ENCODE results near the gene DIDO1. TPM values are rescaled to one million over a fixed set of nuclear protein-coding genes. Genes with fewer than 3 reads are reported as not detected.

Gene DIDO1
- total RNA-seq, 1 experiment from 2014 or later, result 27.8 TPM

DNA sequence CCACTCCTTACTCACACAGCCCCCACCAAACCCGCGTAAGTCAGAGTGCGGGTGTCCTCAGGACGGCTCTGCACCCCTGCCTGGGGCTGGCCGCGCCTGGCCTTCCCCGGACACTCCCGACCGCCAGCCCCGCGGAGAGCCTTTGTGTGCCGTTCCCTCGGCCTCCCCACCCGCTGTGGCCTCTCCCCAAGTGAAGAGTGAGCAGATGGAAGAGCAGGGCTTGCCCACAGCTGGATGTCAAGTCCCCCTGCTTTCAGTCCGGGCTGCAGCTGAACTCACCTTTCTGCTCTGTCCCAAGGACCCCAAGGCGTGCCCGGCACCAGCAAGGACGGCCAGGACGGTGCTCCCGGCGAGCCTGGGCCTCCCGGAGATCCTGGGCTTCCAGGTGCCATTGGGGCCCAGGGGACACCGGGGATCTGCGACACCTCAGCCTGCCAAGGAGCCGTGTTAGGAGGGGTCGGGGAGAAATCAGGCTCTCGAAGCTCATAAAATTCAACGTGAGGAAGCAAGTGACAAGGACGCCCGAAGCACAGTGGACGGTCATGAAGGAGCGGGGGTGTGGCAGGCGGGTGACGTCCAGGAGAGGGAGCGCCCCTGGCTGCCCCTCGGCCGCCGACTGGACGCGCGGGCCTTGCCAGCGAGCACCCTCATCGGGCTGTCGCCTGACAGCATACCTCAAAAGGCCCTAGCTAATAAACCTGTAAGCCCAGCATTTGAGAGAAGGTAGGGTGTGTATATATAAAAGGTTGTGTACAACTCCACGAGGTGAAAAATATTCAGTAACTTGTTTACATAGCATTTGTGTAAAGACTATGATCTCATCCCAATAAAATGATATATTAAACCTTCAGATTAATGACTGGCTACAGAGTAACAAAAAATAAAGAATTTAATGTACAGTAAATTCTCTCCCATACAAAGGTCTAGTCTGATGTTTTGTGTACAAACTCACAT is 85.8 kb downstream of the DIDO1 start:
- no peak for DNase-seq (ENCODE audit: extremely low read depth, low read depth)

- DNase-seq (ENCODE audit: extremely low read depth, low read depth), result no peak
These were observed 86.5 kb downstream of the DIDO1 start for GRCh38 chr20:62839816-62840215.

DNA sequence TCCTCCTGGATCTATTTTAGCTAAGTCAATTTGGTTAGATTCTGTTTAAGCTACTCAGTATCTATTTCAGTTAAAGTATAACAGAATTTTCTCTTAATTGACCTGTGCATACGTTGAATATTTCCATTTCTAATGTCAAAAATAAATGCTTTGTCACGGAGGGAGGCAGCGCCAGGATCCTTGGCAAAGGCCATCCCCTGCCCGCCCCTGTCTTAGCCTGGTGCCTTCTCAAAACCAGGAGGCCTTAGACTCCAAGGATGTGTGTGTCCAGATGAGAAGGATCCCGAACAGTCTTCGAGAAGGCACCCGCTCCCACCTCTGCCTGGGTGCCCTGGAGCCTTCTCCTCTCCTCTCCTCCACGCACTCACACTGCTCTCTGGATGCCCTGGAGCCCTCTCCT is 87.0 kb downstream of the DIDO1 start:
- no peak for DNase-seq (ENCODE audit: extremely low read depth, low read depth)

- no peak for DNase-seq (ENCODE audit: extremely low read depth, low read depth)
These were observed 88.0 kb downstream of the DIDO1 start for GRCh38 chr20:62838128-62838891.

DNA sequence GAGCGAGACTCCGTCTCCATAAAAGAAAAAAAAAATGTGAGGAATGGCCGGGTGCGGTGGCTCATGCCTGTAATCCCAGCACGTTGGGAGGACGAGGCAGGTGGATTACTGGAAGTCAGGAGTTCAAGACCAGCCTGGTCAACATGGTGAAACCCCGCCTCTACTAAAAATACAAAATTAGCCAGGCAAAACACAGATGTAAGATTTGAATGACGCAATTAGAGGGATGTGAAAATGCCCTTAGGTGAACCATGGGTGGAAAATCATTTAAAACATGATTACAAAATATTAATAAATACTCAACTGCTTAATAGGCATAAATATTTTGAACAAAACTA is 88.5 kb downstream of the DIDO1 start:
- DNase-seq (ENCODE audit: extremely low read depth, low read depth), result no peak

DNA sequence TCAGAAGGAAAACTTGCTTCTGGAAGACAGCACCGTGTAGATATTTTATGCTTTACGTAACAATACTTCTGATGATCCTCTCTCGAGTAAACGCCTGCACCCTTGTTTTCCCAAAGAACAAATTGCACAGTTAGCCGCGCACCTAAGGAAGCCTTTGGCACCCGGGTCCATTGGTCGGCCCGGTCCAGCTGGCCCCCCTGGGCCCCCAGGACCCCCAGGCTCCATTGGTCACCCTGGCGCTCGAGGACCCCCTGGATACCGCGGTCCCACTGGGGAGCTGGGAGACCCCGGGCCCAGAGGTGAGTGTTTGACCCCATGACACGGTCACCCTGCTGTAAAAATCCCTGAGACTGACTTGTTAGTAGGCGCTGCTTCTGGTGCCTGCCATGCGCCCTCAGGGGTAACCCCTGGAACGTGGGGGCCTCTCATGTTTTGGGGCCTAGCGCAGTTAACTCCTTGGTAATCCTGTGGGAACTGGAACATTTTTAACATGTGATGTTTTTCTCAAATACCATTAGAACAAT is 89.3 kb downstream of the DIDO1 start:
- no peak for DNase-seq (ENCODE audit: extremely low read depth, low read depth)

GRCh38 chr20:62835931-62836861 is 90.1 kb downstream of the DIDO1 start:
- no peak for DNase-seq (ENCODE audit: extremely low read depth, low read depth)

- DNase-seq (ENCODE audit: extremely low read depth, low read depth), result no peak
These were observed 91.2 kb downstream of the DIDO1 start for GRCh38 chr20:62834967-62835730.

DNA sequence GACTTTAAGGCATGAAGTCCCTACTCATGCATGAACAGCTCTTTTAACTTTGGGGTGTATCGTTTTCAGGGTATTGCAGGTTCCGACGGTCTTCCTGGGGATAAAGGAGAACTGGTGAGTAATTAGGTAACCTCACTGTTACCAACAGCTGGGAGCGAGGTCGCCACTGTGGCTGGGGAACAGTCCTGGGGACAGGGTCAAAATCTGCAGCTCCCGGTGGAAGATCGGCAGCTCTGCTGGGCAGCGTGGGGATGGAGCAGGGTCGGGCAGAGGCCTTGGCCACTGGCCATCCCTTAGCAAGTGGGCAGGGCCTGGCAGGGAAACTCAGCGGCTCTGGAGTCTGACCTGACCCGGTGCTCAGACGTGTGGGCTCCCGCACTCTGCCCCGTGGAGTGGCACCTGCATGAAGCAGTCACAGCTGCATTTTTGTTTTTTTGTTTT is 93.3 kb downstream of the DIDO1 start:
- DNase-seq (ENCODE audit: extremely low read depth, low read depth), result no peak

- no peak for DNase-seq (ENCODE audit: extremely low read depth, low read depth)
These were observed 93.9 kb downstream of the DIDO1 start for GRCh38 chr20:62832212-62832922.

GRCh38 chr20:62831854-62832211 is 94.5 kb downstream of the DIDO1 start:
- DNase-seq (ENCODE audit: extremely low read depth, low read depth), result no peak

GRCh38 chr20:62831361-62831788 is 94.9 kb downstream of the DIDO1 start:
- no peak for DNase-seq (ENCODE audit: extremely low read depth, low read depth)

DNA sequence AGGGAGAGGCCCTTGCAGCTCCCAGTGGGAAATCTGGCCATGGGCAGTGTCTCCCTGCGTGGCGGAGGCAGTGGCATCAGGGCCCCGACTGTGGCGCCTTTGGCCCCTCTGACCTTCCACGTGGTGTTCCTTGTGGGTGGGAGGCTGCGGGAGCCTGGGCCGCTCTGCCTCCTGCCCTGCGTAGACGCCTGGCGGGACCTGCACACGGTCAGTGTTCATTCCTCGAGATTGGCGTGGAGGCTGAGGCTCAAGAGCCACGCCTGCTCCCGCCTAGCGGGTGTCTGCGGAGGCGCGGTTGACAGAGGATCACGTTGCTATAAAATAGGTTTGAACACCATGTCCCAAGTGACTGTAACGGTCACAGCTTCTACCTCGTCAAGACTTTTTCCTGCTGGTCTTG is 95.5 kb downstream of the DIDO1 start:
- no peak for DNase-seq (ENCODE audit: extremely low read depth, low read depth)

- no peak for DNase-seq (ENCODE audit: extremely low read depth, low read depth)
These were observed 96.1 kb downstream of the DIDO1 start for GRCh38 chr20:62830251-62830650.

DNA sequence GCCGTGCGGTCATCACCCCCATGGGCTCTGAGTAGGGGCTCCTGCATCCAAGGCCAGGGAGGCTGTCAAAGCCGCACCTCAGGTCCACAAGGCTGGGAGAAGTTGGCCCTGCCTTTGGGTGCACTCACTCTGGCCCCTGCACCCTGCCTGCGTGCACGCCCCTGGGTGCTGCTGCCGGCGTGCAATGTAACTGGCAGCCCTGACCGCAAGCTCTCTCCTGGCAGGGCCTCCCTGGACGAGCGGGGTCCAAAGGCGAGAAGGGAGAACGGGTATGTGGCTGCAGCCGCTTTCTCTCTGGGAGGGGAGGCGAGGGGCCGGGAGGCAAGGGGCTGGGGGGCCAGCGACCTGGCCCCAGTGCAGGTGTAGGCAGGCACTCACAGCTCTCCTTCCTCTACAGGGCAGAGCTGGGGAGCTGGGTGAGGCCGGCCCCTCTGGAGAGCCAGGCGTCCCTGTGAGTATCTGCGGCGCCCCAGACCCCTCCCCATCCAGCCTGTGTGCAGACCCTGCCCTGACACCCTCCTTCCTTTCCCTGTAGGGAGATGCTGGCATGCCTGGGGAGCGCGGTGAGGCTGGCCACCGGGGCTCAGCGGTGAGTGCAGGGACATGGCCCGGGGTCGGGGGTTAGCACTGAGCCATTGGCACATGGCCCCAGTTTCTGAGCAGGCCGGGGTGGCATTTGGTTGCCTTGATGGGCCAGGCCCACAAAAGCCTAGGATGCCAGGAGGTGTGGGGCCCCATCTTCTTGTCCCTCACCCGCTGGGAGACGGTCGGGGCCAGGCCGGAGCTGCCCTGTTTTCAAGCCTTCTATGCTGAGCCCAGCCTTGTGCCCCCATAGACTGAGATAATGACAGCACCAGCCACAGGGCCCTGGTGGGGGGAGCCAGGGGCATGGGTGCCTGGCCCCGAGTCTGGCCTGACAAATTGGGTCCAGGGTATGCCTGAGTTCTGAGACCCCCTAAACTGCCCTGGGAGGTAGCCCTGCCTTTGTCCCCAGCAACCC is 96.8 kb downstream of the DIDO1 start:
- DNase-seq (ENCODE audit: extremely low read depth, low read depth), result no peak

GRCh38 chr20:62828511-62829230 is 97.6 kb downstream of the DIDO1 start:
- no peak for DNase-seq (ENCODE audit: extremely low read depth, low read depth)

GRCh38 chr20:62828051-62828450 is 98.3 kb downstream of the DIDO1 start:
- DNase-seq (ENCODE audit: extremely low read depth, low read depth), result no peak

All from NCI-H460 (cell line).